Psoas muscle (tissue), 8 donors: ENCODE measurements around the gene ADM2. TPM values are rescaled to one million over a fixed set of nuclear protein-coding genes. Genes with fewer than 3 reads are reported as not detected.
"Not testable (repeated sequence)": the region's sequence is repeated elsewhere in the genome, so short reads cannot be mapped to it uniquely, and the experiment has no call there.

Experiments
- ATAC-seq, 4 donors: fragments of 200-7000 bp; cut with Tn5 transposase; one replicate each; pipeline ENCODE4 v1.9.1; 2020; ENCODE audit warnings: moderate library complexity in 3 of 4, mild to moderate bottlenecking in 2 of 4
- DNase-seq, 2 donors: peaks; one replicate each; pipeline ENCODE4 v3.0.0-alpha.2; 2020
- H3K27ac ChIP-seq: fragments of 200-600 bp; one replicate; pipeline ENCODE4 v1.8.0; 2022
- H3K27me3 ChIP-seq, 3 donors: fragments of 200-600 bp in 1 of 3; one replicate each; pipeline versions ENCODE4 v1.6.1 to v1.8.0; 2013 to 2022; ENCODE audit warnings: low read length in 2 of 3, mild to moderate bottlenecking in 2 of 3, moderate library complexity in 1 of 3; ENCODE audit not compliant: insufficient read depth in 3 of 3
- H3K36me3 ChIP-seq, 2 donors: fragments of 200-600 bp in 1 of 2; one replicate each; pipeline versions ENCODE4 v1.6.1 to v1.8.0; 2013 to 2022; ENCODE audit warnings: low read depth in 1 of 2, mild to moderate bottlenecking in 1 of 2, moderate library complexity in 1 of 2; ENCODE audit not compliant: insufficient read depth in 1 of 2
- H3K4me1 ChIP-seq: fragments of 200-600 bp; one replicate; pipeline ENCODE4 v1.8.0; 2022
- H3K4me3 ChIP-seq: fragments of 200-600 bp; one replicate; pipeline ENCODE4 v1.8.0; 2022; ENCODE audit warnings: mild to moderate bottlenecking
- H3K9me3 ChIP-seq: fragments of 200-600 bp; one replicate; pipeline ENCODE4 v1.8.0; 2022
- WGBS, 3 donors: extraction: QIAGEN DNeasy Blood & Tissue Kit; methylation state at CpG; one replicate each; pipeline versions ENCODE4 v1.1.6 to v1.1.7; 2013; 5-methylcytosine and 5-hydroxymethylcytosine counted together
- intact Hi-C, 2 donors: fragments of 100-400 bp; cut with DNase I; formaldehyde crosslinking; loops; one replicate each; pipeline versions ENCODE4 v1.11.0 to v1.14.2; 2022
- polyA plus RNA-seq, 3 donors: library from polyadenylated mRNA; stranded (reverse); fragments of 200-250 nt; gene quantifications; one replicate each; pipeline ENCODE4 v1.2.3, GENCODE V29; 2013
- total RNA-seq, 4 donors: library from RNA; stranded (reverse); fragmentation: NEBNext Ultra II Directional in 2 of 4; extraction: Animal tissue kit (Norgen Biotek cat#: 25700) in 2 of 4; gene quantifications; one replicate each; pipeline versions ENCODE4 v1.2.1 to v1.2.4, GENCODE V29; 2021 to 2023
- TF ChIP-seq, protein P1 (sequence below): fragments of 200-600 bp; IDR thresholded peaks from one replicate; pipeline ENCODE4 v1.8.0; 2022; ENCODE audit warnings: antibody characterized with exemption
- donor health status: healthy with polysubstance abuse.
- donor health status: DM: no; HTN: no; CAD: no; lungs with moderate emphysema.
- donor health status: Bipolar disorder and iron deficiency.
- donor health status: healthy.
- donor health status: DM: yes; HTN: yes; CAD: no.
- donor health status: DM: no; HTN: no; CAD: no.
- donor health status: DM: no; HTN: no; CAD: no.
- donor health status: DM: yes; HTN: yes; CAD: no.

Gene ADM2
- total and polyA plus RNA-seq, 7 donors, result 0.01 to 0.21 (median 0.05) TPM; not detected in 4

DNA sequence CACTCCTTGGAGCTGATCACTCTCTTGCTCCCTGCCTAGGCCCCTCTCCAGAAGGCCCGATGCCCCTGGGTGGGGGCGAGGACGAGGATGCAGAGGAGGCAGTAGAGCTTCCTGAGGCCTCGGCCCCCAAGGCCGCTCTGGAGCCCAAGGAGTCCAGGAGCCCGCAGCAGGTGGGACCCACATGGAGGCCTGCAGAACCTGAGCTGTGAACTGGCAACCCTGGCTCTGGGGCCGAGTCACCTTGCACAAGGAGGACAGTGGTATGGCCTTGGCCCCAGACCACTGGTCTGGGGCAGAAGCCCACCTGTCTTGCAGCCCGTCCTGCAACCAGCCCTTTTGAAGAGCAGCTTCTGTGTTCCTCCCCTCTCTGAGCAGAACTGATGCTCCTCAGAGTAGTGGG is 37.8 kb downstream of the ADM2 start:
- TF ChIP-seq, protein P1, sequence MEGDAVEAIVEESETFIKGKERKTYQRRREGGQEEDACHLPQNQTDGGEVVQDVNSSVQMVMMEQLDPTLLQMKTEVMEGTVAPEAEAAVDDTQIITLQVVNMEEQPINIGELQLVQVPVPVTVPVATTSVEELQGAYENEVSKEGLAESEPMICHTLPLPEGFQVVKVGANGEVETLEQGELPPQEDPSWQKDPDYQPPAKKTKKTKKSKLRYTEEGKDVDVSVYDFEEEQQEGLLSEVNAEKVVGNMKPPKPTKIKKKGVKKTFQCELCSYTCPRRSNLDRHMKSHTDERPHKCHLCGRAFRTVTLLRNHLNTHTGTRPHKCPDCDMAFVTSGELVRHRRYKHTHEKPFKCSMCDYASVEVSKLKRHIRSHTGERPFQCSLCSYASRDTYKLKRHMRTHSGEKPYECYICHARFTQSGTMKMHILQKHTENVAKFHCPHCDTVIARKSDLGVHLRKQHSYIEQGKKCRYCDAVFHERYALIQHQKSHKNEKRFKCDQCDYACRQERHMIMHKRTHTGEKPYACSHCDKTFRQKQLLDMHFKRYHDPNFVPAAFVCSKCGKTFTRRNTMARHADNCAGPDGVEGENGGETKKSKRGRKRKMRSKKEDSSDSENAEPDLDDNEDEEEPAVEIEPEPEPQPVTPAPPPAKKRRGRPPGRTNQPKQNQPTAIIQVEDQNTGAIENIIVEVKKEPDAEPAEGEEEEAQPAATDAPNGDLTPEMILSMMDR, result no peak
- ATAC-seq (no peak), DNase-seq (no peak)
- WGBS, 3 donors, result 90 to 95% (median 94%) methylated on average over 8 of the region's 8 CpGs
- no peak overlapping the region for H3K4me3 ChIP-seq
- peaks cover 4% of the 10 kb centered on the region for H3K4me1 ChIP-seq
- no peak overlapping the region for H3K27ac ChIP-seq
- intact Hi-C loops, result no loop called here
- H3K9me3 ChIP-seq, result no peaks in the 10 kb centered on the region
- no peaks in the 10 kb centered on the region for H3K27me3 ChIP-seq
- peaks cover 8 to 83% of the 10 kb centered on the region in 2 donors for H3K36me3 ChIP-seq

DNA sequence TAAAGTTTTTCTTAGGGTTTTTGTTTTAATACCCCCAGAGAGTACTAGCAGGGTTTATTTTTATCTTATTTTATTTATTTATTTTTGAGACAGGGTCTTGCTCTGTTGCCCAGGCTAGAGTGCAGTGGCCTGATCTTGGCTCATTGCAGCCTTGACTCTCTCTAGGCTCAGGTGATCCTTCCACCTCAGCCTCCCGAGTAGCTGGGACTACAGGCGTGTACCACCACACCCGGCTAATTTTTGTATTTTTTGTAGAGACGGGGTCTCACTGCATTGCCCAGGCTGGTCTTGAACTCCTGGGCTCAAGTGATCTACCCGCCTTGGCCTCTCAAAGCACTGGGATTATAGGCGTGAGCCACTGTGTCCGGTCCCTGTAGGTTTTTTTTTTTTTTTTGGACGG is 38.8 kb downstream of the ADM2 start:
- H3K9me3 ChIP-seq, H3K27me3 ChIP-seq, DNase-seq, H3K4me3 ChIP-seq, intact Hi-C loops, H3K27ac ChIP-seq, ATAC-seq: not testable (repeated sequence)
- peaks cover 8 to 76% of the 10 kb centered on the region in 2 donors for H3K36me3 ChIP-seq
- WGBS, 3 donors, result 97% methylated on average over 7 to 8 of the region's 8 CpGs
- H3K4me1 ChIP-seq, result peaks cover 11% of the 10 kb centered on the region

DNA sequence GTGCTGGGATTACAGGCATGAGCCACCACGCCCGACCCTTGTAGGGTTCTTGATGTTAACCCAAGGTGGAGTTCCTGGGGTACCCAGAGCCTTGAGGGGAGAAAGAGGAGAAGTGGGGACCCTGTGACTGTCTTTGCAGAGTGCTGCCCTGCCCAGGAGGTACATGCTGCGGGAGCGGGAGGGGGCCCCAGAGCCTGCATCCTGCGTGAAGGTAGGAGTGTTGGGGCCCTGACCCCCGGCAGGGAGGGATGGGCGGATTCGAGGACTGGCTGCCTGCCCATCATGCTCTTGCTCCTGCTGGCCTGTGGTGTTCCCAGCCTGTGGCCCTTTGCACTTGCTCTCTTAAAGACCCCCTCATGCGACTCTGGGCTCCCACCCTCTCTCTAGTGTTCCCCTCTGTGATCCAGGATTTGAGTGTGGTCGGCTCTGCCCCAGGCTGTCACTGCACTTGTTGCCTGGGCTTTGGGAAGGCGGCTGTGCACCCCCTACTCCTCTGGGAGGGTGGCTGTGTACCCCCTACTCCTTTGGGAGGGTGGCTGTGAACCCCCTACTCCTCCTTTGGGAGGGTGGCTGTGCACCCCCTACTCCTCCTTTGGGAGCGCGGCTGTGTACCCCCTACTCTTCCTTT is 39.6 kb downstream of the ADM2 start:
- H3K9me3 ChIP-seq, result no peaks in the 10 kb centered on the region
- H3K36me3 ChIP-seq, result peaks cover 8 to 75% of the 10 kb centered on the region in 2 donors
- WGBS, 3 donors, result 93 to 97% (median 95%) methylated on average over 13 of the region's 13 CpGs
- H3K4me1 ChIP-seq, result peaks cover 11% of the 10 kb centered on the region
- H3K4me3 ChIP-seq, result no peak overlapping the region
- no peak overlapping the region for H3K27ac ChIP-seq
- ATAC-seq (no peak), DNase-seq (no peak)
- no peaks in the 10 kb centered on the region for H3K27me3 ChIP-seq
- intact Hi-C loops, result no loop called here
- TF ChIP-seq, protein P1, result no peak

DNA sequence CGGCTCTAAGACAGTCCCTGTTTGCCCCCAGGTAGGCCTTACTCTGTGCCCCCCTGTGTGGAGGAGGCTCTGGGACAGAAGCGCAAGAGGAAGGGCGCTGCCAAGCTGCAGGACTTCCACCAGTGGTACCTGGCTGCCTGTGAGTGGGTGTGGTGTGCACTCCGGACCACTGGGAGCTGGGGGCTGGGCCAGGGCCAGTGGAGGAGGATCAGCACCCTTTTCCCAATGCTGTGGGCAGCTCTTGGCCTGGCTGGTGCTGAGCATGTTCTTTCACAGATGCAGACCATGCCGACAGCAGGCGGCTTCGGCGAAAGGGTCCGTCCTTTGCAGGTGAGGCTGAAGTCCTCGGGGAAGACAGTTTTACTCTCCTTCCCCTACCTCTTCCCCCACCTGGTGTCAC is 40.4 kb downstream of the ADM2 start:
- no peak for ATAC-seq
- Histone ChIP-seq H3K36me3 (peaks cover 8 to 71% of the 10 kb centered on the region in 2 donors), H3K27ac (no peak overlapping the region), H3K4me1 (peaks cover 11% of the 10 kb centered on the region), H3K9me3 (no peaks in the 10 kb centered on the region), H3K4me3 (no peak overlapping the region), H3K27me3 (no peaks in the 10 kb centered on the region)
- intact Hi-C loops, result no loop called here
- TF ChIP-seq, protein P1, result no peak
- no peak for DNase-seq
- WGBS, 3 donors, result 93 to 95% (median 94%) methylated on average over 10 of the region's 10 CpGs

DNA sequence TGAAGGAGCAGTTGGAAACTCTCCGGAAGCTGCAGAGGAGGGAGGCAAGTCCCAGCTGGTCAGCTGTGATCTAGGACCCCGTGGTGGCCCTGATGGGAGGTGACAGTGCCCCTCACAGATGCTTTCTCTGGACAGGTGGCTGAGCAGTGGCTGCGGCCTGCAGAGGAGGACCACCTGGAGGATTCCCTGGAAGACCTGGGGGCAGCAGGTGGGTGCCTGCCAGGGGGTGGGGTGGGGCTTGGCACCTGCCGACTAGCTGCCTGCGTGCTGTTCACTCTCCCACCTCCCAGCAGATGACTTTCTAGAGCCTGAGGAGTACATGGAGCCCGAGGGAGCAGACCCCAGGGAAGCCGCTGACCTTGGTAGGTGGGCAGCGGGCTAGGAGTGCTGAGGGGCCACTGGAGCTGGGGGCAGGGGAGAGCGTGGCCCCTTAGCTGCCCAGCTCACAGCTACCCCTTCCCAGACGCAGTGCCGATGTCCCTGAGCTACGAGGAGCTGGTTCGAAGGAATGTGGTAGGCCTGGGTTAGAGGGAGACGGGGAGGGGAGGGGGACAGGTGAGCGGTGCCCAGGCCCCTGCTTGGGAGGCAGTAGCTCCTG is 41.0 kb downstream of the ADM2 start:
- H3K4me3 ChIP-seq, result no peak overlapping the region
- DNase-seq, result no peak
- intact Hi-C loops, result no loop called here

More for the DNA sequence above, 41.0 kb downstream of the ADM2 start:
- Histone ChIP-seq H3K27me3 (no peaks in the 10 kb centered on the region), H3K27ac (no peak overlapping the region), H3K4me1 (peaks cover 11% of the 10 kb centered on the region), H3K36me3 (peaks cover 8 to 65% of the 10 kb centered on the region in 2 donors), H3K9me3 (no peaks in the 10 kb centered on the region)
- TF ChIP-seq, protein P1, result no peak
- WGBS, 3 donors, result 84 to 91% (median 88%) methylated on average over 14 to 15 of the region's 15 CpGs
- no peak for ATAC-seq
